Esophagus squamous epithelium (tissue), 4 donors: ENCODE measurements around the gene DGUOK.

Experiments
- POLR2A ChIP-seq, 4 donors: fragments of 450-650 bp; IDR thresholded peaks; one replicate each; pipeline ENCODE4 v1.6.1; 2017; ENCODE audit warnings: antibody characterized with exemption in 4 of 4, mild to moderate bottlenecking in 4 of 4, moderate library complexity in 3 of 4
- TF ChIP-seq, protein P1 (sequence below), 6 experiments: fragments of 450-650 bp in 4 of 6; fragments of 200-600 bp in 2 of 6; sonication (generic) in 2 of 6; IDR thresholded peaks; one replicate each; pipeline ENCODE4 v1.5.1; 2016 to 2019; ENCODE audit warnings: antibody characterized with exemption in 6 of 6, mild to moderate bottlenecking in 4 of 6, moderate library complexity in 4 of 6

DNA sequence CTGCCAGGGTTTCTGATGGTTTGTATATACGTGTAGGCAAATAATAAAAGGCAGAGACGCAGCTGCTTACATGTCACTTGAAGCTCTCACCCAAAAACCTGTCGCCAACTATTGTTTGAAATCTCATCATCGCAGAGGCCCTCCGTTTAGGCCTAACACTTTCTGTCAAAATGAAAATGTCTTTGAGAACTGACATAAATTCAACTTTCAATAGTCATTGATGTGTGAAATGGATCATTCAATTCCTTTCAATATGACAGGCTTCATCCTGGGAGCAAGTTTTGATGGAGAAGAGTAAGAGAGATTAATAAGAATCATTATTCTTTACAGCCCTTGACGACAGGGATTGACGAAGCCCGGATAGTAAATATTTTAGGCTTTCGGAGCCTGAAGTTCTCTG, 31.2 kb upstream of the DGUOK start:
- TF ChIP-seq, protein P1, sequence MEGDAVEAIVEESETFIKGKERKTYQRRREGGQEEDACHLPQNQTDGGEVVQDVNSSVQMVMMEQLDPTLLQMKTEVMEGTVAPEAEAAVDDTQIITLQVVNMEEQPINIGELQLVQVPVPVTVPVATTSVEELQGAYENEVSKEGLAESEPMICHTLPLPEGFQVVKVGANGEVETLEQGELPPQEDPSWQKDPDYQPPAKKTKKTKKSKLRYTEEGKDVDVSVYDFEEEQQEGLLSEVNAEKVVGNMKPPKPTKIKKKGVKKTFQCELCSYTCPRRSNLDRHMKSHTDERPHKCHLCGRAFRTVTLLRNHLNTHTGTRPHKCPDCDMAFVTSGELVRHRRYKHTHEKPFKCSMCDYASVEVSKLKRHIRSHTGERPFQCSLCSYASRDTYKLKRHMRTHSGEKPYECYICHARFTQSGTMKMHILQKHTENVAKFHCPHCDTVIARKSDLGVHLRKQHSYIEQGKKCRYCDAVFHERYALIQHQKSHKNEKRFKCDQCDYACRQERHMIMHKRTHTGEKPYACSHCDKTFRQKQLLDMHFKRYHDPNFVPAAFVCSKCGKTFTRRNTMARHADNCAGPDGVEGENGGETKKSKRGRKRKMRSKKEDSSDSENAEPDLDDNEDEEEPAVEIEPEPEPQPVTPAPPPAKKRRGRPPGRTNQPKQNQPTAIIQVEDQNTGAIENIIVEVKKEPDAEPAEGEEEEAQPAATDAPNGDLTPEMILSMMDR (IDR thresholded peaks at IDR 0.05), result no peak
- no peak for TF ChIP-seq POLR2A (IDR thresholded peaks at IDR 0.05)
